IPS DF 19.7 (cell line): ENCODE data around the gene SHB.

ENCODE experiments used
- DNase-seq: peaks from one replicate; pipeline ENCODE4 v3.0.0-alpha.2; 2013; ENCODE audit warnings: low read depth, low spot score

SHB gene

DNA sequence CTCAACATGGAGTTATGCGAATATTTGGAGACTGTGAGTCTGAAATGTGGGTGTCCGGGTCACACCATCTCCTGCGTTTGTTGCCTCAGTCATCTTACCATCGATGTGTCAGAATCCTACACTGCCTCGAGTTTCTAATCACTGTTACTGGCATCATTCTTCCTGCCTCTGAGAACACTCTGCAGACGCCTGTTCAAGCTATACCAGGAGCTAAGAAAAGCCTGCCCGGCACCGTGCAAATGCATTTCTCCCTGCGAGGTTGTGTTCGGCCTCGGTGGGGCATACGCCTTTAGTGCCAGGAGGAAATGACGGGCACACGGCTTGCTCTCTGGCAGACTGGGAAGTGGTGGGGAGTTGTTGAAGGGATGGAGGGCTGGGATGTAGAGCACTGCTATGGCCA is 133.9 kb downstream of the SHB start:
- no peak for DNase-seq

DNA sequence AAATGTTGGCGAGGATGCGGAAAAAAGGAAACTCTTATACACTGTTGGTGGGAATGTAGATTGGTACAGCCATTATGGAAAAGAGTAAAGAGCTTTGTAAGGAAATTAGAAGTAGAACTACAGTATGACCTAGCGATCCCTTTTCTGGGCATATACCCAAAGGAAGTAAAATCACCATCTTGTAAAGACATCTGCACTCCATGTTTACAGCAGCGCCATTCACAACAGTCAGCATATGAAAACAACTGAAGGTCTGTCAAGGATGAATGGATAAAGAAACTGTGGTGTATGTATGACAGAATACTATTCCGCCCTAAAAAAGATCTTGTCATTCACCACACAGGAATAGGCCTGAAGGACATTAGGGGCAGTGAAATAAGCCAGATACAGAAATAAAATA is 137.4 kb downstream of the SHB start:
- DNase-seq, result no peak

DNA sequence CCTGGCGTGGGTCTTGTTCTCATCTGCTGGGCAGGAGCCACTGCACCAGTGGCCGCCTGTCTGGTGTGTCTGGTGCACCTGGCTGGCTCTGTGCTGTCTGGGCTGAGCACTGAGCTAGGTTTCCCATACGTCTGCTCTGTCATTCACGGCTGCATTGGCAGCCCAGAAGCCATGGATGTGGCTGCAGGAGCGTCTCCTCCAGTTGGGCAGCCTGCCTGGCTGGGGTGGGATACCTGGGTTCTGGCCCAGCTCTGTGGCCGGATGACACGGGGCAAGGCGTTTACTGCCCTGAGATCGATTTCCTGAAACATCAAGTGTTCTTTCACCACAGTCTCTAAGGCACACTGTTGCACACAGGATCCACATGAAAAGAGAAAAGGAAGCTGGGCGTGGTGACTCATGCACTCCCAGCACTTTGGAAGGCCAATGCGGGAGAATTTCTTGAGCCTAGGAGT is 139.6 kb downstream of the SHB start:
- DNase-seq, result no peak

DNA sequence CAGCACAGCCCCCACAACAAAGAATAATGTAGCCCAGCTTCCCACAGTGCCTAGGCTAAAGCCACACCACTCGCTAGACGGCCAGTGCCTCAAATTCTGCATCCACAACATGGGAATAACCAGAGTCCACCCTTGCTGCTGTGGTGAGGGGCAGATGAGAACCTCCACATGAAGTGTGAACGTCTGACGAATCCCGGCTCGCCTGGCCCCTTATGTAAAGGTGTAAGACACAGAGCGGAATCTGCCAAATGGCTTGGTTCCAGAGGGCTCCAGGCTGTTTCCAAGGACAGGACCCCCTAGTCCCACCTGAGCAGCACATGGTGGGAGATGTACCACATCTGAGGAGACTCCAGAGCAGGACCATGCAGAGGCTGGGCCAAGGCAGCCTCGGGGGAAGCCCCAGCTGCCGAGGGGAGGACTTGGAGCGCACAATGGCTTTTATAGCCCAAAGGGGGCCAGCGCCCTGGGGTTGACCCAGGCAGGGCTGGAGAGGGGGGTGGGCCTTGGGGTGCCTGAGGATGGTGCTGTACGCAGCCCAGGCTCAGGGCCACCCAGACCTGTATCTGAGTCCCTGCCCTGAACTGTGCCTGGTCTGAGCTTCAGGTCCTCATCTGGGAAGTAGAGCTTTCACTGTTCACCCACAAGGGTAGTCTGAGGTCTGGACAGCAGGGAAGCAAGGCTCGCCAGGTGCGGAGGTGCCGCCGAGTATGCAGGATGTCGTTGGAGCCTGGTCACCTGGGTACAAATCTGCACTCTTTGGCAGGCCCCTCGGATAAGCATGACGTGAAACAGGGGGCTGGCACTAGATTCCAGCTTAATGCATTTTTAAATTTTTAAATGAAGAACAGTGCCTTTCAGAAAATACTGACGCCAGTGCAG is 140.2 kb downstream of the SHB start:
- DNase-seq, result no peak

DNA sequence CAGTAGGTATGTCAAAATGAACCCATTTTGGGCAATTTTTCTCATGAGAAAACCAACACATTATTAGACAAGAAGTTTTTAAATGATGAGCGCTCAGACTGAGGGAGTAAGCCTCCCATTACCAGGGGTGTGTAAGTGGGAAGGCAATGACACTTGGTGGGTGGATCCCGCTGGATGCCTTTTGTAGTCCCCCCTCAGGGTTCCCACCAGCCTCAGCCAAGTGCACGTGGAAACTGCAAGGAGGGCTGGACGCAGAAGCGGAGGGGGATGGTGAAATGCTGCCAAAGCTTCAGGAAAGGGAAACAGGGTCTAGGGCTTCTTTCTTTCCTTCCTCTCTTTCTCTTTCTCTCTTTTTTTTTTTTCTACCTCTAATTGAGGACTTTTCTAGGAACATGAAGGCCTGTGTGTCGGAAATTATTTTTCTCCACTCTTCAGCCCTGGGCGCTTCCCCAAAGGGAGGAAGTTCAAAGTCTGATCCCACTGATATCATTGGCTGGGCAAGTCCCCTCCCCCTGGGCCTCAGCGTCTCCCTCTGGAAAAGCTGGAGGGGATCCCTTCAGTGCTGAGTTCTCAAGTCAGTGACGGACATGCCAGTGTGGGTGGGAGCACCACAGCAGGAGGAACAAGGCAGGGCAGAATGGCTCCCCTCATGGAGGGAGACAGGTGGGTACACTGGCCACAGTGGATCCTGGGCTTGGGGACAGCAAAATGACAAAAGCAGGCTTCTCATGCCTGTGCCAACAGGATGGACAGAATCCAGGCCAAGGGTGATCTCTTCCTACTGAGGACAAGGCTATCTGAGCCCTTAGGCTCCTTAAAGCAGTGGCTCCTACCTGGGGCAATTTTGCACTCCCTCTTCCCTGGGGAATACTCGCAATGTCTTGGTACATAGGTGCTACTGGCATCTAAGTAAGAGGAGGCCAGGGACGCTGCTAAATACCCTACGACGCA is 141.2 kb downstream of the SHB start:
- DNase-seq, result no peak

DNA sequence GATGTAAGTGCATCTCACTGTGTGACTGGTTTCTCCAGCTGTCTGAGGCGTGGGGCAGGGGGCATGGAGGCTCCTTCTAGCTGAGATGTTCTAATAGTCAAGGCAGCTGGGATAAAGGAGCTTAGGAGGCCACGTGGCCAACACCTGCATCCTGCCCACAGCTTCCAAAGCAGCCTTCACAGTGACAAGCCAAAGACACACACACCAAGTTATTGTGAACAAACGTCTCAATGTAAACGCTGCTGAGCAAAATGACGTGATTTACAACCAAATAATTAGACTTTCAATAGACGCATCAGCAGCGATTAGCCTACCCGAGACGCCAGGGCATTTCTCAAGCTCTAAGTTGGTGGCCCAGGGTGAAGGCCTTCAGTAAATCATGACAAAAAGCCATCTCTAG is 141.9 kb downstream of the SHB start:
- DNase-seq, result no peak

DNA sequence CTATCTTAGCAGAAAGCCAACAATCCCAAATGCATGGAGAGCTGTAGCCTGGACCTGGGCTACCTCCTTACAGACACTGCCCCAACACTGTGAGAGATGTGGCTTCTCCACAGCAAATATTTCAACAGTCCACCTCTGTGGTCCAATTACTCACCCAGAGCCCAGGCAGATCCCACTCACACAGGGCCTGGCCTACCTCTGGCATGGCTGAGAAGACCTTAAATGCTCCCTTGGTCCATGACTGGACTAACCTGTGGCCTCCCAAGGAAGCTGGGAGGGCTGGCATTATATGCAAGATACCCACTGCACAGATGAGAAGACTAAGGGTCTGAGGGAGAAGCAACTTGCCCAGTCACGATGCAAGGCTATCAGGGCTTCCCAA is 142.3 kb downstream of the SHB start:
- no peak for DNase-seq

DNA sequence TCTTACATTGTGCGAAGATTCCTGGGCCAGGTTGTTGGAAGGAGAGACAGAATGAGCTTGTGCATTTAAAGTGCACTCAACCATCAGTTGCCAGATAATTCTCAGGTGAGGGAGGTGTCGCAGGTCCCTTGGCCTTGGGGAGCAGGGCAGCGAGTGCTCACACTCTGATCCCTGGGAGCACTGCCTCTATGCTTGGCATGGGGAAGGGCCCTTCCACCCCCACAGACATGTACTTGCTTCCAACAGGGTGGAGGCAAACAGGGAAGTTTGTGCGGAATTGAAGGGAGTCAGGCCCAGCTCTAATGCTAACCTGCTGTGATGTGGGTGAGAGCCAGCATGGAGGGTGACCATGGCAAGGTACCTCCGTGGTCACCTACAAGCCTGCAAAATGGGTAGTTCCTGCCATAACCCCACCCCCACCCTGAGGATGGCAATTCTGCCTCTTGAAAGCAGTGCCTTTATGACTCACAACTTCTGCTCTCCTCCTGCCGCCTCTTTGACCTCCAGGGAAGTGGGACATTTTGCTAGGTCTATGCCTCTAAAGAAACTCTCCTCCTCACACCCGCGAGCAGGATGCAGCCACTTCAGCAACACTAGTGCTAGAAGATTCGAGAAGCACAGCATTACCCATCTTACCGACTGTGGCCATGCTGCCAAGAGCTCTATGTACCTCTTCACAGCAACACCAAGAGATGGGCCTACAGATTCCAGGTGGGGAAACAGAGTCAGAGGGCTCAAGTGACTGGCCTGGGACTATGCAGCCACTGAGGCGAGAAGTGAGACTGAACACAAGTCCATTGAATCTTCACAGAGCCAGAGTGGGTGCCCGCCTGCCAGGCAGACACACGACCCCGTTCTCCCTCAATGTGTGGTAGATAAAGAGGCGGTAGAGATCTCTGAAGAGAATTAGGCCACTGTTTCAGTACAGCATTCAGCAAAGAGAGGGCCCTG is 143.0 kb downstream of the SHB start:
- no peak for DNase-seq

DNA sequence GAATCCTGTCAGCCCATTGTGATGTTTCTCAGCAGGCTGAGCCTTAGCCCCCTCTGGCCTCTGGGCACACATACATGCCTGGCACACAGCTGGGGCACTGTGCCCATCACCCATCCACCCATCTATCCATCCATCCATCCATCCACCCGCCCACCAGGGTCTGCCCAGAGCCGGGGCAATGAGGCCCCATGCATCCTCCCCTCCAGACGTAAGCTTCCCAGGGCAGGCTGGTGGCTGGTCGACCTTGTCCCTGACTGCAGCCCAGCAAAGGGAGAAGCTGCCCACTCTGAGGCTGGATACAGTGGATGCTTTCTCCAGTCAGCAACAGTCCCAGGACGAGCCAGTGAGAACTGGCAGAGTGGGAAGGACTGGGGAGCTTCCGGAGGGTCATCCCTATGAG is 144.0 kb downstream of the SHB start:
- DNase-seq, result no peak

DNA sequence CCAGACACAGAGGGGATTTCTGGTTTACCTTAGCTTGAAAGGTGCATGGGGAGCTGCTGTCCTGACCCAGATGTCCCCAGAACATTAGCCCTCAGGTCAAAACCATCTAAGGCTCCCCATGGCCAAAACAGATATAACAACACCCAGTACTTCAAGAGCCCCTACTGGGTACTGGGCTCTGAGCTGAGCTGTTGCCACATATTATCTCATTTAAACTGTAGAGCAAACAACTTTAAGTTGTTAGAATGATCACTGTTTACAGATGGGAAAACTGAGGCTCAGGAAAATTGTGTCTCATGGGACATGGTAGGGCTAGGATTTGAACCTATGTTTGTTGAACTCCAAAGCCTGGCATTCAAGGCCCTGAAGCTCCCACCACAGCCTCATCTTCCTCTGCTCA is 144.5 kb downstream of the SHB start:
- no peak for DNase-seq

DNA sequence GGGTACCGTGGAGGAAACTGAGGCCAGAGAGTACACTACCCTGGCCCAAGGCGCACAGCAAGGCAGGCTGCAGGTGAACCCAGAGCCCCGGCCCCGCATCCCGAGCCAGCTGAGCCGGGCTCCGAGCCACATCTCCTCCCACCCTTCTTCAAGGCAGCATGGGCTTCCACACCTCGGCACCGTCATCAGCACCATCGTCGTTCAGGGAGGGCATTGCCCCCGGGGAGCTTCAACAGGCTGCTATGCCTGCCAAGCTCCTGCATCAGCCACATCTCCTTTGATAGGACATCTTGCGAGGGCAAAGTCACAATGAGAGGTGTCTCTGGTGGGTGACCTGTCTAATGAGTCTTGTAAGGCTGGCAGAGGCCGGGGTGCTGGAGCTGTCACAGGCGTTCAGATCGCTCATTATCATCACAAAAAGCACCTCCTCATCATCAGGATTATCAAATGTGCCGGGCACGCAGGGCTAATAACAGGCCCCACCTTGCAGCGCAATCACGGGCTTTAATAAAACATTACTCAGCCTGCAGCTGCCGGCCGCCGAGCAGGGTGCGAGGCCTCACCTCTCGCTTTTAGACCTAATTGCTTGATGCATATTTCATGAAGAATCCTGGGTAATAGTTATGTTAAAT is 145.1 kb downstream of the SHB start:
- DNase-seq, result no peak

DNA sequence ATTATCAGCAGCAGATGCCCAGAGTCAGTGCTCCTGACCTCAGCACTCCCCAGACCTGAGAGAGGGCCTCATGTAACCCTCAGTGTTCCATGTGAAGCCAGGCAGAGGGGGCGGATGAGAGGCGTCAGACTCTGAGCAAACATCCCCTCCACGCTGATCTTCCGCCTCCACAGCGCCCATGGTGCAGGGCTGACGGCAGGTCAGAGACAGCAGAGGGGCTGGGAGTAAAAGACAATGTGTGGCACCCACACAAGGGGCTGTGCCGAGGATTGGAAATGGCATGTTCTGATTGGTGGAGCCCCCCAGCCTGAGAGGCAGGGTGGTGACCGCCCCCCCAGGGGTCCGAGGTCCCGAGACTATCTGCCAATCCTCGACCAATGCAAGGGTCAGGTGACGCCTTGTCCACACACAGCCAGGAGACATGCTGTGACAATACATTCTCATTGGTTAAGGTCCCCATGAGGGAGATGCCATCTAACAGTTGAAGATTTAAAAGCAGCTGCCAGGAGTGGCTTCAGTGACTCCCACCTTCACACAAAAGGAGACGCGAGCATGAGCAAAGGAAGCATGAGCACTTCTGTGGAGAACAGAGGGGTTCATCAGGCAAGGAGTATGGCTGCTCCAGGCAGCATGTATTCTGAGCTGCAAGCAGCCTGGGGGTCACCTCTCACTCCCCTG is 145.8 kb downstream of the SHB start:
- DNase-seq, result no peak

DNA sequence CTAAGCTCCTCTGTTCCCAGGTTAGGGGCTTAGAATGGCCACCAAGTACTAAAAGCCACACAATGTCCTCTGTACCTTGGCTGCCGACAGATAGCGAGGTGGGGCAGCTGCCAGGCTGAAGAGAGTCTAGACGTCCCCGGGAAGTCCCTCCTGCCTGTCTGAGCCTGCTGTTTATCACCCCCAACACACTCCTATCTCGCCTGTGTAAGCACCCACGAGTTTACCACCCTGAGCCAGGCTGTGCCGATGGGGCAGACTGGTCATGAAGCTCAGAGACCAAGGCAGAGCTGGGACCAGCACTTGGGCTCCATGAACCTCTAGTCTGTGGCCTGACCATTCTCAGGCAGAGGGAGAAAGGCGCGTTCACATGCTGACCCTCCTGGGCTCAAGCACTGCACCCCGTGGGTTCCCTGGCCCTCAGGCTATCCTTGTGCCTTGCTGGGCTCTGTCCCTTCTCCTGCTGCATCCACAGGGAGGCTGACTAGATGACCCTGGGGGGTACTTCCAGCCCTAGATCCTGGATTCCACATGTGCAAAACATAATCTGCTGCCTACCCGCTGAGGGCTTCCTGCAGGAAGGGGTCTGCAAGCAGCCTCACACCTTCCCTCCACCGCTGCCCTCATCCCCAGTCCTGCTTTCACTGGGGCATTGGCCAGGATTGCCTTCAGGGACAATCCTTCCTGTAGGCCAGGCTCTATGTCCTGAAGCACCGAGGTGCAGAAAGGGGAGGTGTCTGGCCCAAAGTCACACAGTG is 146.5 kb downstream of the SHB start:
- DNase-seq, result no peak

DNA sequence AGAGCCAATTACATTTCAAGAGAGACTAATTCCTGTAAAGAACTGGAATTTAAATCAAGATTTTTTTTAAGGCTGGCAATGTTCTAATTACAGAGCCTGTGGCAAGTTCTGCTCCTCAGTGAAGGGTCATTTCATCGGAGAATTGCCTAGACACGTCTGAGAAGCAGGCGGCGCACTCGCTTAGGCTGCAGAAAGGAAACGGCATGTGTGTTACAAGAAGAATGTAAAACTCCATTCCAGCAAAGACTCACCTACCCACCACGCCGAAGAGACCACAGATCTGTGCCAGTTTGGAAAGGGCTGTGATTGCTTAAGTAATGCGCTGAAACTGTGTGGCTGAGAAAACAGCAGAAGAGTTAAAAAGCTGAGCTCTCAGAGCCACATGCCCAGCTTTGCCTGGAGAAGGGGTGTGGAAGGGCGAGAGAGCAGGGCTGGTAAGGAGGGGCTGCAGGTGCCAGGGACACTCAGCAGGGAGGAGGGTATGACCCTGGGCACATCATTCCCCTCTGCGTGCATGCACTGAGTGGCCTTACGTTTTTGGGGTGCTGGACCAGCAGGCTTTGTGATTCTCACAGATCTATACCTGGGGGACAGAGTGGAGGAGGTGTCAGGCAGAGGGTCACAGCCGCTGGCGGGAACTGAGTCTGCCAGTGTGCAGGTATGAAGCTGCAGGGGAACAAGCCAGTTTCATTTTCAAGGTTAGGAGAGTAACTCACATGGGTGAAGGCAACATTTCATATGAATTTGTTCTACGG is 147.3 kb downstream of the SHB start:
- DNase-seq, result no peak

DNA sequence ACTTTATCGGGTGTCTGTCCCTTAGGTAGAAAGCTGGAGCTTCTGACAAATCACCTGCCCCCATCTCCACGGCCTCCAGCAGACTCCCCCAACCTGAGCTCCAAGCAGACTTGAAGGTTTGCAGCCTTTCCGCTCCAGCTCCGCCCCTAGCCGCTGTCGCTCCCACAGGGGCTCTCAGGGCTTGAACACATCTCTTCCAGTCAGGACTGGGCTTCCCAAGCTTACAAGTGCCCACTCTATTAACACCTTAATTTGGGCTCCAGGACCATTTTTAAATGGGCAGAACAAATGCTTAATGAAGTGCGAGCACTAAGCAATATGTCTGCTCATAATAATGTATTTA is 147.9 kb downstream of the SHB start:
- no peak for DNase-seq

DNA sequence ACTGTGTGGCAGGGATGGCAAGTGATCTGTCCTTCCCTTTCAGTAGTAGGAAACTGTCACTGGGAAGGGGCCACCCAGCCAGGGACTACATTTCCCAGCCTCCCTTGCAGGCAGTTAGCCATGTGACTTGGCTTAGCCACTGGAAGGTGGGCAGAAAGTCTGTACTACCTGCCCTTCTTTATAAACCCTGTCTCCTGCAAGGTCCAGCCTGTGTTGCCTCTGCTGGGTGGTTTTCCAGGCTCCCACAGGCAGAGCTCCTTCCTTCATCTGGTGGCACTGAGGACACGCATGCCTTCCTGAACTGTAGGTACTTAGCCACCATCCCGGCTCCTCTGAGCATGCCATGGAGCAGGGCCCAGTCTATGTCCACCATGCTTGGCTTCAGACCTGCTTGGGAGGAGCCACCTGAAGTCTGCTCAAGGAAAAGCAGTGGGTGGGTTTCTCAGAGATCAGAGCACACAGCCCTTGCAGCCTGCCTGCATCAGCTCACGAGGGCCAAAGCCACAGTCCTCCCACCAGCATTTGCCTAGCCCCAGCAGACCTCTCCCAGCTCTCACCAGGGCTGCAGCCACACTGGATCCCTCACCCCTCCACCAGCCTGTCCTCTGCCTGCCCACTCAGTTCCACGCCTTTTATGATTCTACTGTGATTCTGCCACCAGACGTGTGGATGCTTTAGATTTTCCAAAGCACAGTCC is 148.4 kb downstream of the SHB start:
- DNase-seq, result no peak

DNA sequence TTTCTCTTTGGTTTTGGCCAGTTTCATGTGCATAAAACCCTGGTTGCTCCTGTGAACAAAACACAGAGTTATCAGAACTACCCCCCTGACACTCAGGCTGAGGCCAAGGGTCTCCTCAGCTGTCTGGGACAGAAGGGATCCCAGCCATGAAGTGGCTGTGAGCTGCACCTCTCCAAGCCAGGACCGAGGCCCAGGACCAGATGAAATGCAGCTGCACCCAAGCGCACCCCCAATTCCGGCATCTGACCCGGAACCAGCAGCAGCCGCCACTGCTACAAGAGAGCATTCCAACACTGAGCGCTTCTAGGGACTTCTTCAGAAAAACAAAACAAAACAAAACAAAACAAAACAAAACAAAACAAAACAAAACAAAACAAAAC is 149.1 kb downstream of the SHB start:
- DNase-seq, result no peak

DNA sequence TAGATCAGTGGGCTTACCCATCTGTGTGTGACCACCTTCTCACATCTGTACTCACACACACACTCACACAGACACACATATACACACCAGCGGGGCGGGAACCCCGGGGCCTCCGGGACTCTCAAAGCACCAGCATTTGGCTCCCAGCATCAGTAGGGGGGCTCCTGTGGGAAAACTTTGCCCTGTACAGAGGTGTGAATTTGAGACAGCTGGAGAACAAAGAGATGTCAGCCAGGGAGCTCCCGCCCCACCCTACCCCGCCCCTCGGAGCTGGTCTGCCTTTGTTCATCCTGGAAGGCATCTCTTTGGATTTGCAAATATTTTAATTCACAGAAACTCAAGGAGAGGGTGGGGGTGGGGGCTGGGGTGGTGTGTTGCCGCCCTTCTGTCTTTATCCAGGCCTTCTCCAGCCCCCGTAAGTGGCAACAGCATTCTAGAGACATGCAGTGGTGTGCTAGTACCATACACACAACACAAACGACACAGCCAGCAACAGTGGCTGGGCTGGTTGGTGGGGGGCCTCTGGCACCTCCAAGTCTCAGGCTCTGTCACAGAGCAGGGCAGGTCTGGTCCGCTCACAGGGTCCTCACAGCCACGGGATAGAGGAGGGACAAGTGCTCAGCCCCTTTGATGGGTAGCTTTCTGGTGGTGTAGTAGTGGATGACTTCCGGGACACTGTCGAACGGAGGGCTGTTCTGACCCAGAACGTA is 149.6 kb downstream of the SHB start:
- no peak for DNase-seq
